GM12892 (cell line): Measurements from ENCODE around the gene MYO1A.

ENCODE experiments used
- POLR2A ChIP-seq: IDR thresholded peaks from 2 replicates; pipeline ENCODE4 v1.6.1; 2011; ENCODE audit warnings: low read depth, low read length, control low read depth
- POLR2AphosphoS5 ChIP-seq: IDR thresholded peaks from 2 replicates; pipeline ENCODE4 v1.6.1; 2011; ENCODE audit warnings: low read depth, low read length, control low read depth

- TF ChIP-seq POLR2AphosphoS5 (no peak), POLR2A (no peak)
These were observed 1.1 kb upstream of the MYO1A start for GRCh38 chr12:57051011-57051410.
